Astrocyte (in vitro differentiated cells and primary cell): ENCODE data around the gene ANAPC16.

Source experiments
- CTCF ChIP-seq: IDR thresholded peaks from 2 replicates; pipeline ENCODE4 v1.5.1; 2011; ENCODE audit warnings: low read depth, mild to moderate bottlenecking, inconsistent platforms, low read length, moderate library complexity; ENCODE audit not compliant: insufficient read depth
- EZH2 ChIP-seq: IDR thresholded peaks from 2 replicates; pipeline ENCODE4 v1.6.1; 2012; ENCODE audit warnings: mild to moderate bottlenecking, low read length, inconsistent platforms; ENCODE audit not compliant: insufficient read depth

- no peak for TF ChIP-seq CTCF
- no peak for TF ChIP-seq EZH2
These were observed 57.0 kb downstream of the ANAPC16 start for GRCh38 chr10:72272689-72273409.
